ENCODE measurements around the gene NECTIN2. TPM values are rescaled to one million over a fixed set of nuclear protein-coding genes. Genes with fewer than 3 reads are reported as not detected.
A peak's percentile ranks its signal among the peaks of the same experiment; 100 is the strongest.

Gene NECTIN2
- polyA plus RNA-seq (2013, experiment 1 of 2; ENCODE audit: insufficient read length): 123 TPM
- polyA plus RNA-seq (2013, experiment 2 of 2; ENCODE audit: insufficient read length): 124 TPM

- peak; percentile 98 for DNase-seq
Observed at GRCh38 chr19:44845612-44846454, at the start of gene NECTIN2. NECTIN2 (plus strand) TSS chr19:44846297; CDS start chr19:44846526, 229 bp downstream.

GRCh38 chr19:44796701-44797115 is 49.4 kb upstream of the NECTIN2 start:
- DNase-seq: no peak

GRCh38 chr19:44799627-44800346 is 46.3 kb upstream of the NECTIN2 start:
- no peak for DNase-seq

GRCh38 chr19:44800461-44800860 is 45.6 kb upstream of the NECTIN2 start:
- peak; percentile 70 for DNase-seq

GRCh38 chr19:44803442-44804428 is 42.4 kb upstream of the NECTIN2 start:
- DNase-seq: no peak

GRCh38 chr19:44806291-44806690 is 39.8 kb upstream of the NECTIN2 start:
- no peak for DNase-seq

- no peak for DNase-seq
Observed at GRCh38 chr19:44807162-44807561, 38.9 kb upstream of the NECTIN2 start.

GRCh38 chr19:44807652-44808462 is 38.2 kb upstream of the NECTIN2 start:
- DNase-seq: peak; percentile 59

- DNase-seq: peak; percentile 73
Observed at GRCh38 chr19:44808463-44809371, 37.4 kb upstream of the NECTIN2 start, which contains the start of gene BCAM. BCAM (plus strand) TSS chr19:44809103; CDS start chr19:44809125, 22 bp downstream.

GRCh38 chr19:44809577-44810233 is 36.4 kb upstream of the NECTIN2 start:
- no peak for DNase-seq

GRCh38 chr19:44810234-44811121 is 35.6 kb upstream of the NECTIN2 start:
- no peak for DNase-seq

GRCh38 chr19:44811122-44811419 is 35.0 kb upstream of the NECTIN2 start:
- DNase-seq: no peak

- DNase-seq: no peak
Observed at GRCh38 chr19:44812142-44812718, 33.9 kb upstream of the NECTIN2 start.

- no peak for DNase-seq
Observed at GRCh38 chr19:44813070-44813840, 32.8 kb upstream of the NECTIN2 start.

GRCh38 chr19:44813841-44814470 is 32.1 kb upstream of the NECTIN2 start:
- no peak for DNase-seq

- DNase-seq: no peak
Observed at GRCh38 chr19:44814517-44814916, 31.6 kb upstream of the NECTIN2 start.

- DNase-seq: no peak
Observed at GRCh38 chr19:44816301-44816700, 29.8 kb upstream of the NECTIN2 start.
